Left lobe of liver (tissue), 2 donors: ENCODE results near the gene HAPSTR1. TPM values are rescaled to one million over a fixed set of nuclear protein-coding genes. Genes with fewer than 3 reads are reported as not detected.

ENCODE experiments used
- ATAC-seq: fragments of 200-7000 bp; cut with Tn5 transposase; one replicate; pipeline ENCODE4 v1.9.1; 2020; ENCODE audit warnings: mild to moderate bottlenecking, moderate library complexity
- DNase-seq: peaks from one replicate; pipeline ENCODE4 v3.0.0-alpha.2; 2020; ENCODE audit warnings: low spot score
- total RNA-seq: library from RNA; stranded (reverse); gene quantifications from one replicate; pipeline ENCODE4 v1.2.1, GENCODE V29; 2021
- donor health status: DM: no; HTN: no; CAD: no; lungs with moderate emphysema.
- donor health status: DM: no; HTN: yes; CAD: no.

The HAPSTR1 gene
- total RNA-seq, 1 donor from 2014 or later = 30.3 TPM

DNA sequence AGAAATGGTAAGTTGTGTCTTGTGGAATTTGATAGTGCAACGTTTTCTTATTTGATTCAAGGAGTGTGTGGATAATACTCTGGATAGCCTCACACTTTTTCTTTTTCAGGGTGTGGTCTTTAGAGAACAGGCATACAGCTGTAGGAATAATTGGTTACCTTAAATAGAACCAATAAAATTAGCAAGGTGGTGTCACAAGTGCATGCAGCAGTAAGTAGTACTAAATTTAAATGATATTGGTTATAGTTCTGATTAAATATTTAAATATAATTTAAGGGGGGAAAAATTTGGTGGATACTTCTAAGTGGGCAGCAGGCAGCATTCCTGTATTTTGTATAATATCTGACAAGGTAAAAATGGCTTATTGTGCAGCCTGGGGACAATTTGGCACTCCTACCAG is 3.7 kb downstream of the HAPSTR1 start:
- DNase-seq (no peak), ATAC-seq (no peak)

DNA sequence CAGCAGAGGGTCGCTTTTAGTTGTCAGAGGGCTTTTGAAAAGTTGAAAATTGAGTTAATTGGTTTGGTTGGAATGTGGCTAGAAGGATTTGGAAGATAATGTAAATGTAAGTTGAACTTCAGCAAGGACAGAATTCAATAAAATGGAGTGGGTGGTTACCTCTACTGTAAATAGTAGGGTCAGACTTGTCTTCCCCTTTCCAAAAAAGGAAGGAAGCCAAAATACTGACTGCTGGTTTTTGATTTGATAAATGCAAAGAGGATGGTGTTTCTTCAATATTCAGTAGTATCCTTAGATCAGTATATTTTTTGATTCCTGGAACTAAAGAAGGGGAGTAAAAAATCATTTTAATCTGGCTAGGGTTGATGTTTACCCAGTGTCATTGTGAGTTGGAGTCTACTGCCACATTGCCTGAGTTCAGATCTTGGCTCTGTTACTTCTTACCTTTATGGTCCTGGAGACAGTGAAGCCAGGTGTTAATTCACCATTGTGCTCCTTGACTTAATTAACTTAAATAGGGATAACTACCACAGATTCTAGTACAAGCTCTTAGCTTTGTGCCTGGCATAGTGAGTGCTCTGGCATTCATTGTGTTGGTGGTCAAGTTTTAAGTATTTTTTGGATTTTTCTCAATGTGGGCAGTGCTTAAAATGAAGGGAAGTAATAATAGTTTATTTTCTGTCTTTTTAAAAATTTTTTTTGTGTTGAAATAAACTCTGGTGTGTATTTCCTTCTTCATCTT is 4.4 kb downstream of the HAPSTR1 start:
- DNase-seq = no peak
- ATAC-seq = no peak

DNA sequence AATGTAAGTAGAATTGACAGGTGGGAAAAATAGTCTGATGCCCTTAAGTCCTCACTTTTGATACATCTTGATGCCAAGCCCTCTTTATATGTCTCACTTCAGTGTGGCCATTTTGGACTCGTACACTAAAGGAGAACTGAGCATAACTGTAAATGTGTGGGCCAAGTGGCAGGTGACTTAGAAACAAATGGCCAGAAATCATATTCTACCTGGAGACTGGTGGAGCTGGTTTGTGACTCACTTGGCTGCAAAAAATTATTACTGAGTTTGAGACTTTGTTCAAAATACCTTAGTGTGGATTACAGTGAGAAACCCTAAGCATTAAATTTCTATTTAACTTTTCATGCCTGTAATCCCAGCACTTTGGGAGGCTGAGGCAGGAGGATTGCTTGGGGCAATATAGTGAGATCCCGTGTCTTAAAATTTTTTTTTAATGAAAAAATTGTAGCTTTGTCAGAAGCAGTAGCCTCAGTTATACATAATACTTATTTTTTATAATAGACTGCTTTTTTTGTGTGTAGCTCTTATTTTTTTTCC is 5.0 kb downstream of the HAPSTR1 start:
- DNase-seq (no peak), ATAC-seq (no peak)

DNA sequence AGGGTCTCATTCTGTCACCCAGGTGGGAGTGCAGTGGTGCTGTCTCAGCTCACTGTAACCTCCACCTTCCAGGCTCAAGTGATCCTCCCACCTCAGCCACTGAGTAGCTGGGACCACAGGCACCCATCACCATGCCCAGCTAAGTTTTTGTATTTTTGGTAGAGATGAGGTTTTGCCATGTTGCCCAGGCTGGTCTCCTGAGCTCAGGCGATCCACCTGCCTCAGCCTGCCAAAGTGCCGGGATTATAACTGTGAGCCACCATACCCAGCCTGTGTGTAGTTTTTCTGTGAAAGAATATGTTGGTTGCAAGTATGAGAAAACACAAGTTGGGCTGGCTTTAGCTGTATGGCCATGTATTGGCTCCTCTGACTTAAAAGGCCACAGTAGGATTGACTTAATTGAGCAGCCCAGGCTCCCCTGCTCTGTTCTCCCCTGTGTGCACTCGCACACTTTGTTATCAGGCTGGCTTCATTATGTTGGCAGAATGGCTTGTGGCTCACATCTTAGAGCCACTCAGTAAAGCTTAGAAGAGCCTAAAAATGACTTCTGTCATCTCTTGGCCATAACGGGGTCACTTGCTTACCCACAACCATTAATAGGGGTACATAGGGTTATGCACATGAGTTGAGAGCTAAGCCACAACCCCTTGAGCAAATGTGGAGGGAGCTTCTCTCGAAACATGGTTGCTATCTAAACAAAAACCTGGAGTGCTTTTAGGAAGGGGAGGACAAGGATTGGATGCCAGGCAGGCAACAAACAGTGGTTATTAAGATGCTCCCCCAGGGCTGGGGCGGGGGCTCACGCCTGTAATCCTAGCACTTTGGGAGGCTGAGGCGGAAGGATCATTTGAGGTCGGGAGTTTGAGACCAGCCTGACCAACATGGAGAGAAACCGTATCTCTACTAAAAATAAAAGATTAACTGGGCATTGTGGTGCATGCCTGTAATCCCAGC is 6.1 kb downstream of the HAPSTR1 start:
- DNase-seq (no peak), ATAC-seq (no peak)

DNA sequence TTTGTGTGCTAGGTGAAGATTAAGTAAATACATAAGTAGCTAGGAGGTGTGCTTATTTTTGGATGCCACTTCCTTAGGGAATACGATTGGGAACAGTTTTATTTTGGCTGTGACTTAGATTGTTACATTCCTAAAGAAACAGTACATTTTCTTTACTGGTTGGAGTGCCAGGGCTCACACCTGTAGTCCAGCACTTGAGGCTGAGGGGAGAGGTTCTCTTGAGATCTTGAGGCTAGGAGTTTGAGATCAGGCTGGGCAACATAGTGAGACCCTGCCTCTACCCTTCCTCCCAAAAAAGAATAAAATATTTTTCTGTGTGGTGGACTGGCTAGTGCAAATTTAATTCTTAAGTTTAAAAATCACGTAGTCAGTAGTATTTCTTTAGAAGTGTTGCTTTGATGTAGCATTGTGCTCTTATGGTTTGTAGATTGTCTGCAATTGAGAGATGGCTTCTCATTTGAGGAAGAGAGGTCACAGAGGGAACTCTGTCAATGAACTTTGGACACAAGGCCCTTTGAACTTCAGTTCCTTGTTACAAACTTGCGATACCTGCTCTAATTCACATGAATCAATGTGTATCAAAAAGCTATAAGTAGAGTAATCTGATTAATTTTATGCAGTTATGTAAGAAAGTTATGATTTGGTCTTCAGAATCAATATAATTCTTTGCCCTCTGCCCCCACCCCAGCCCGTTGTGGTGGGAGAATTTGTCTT is 7.1 kb downstream of the HAPSTR1 start:
- peak; percentile 58 for ATAC-seq
- no peak for DNase-seq

DNA sequence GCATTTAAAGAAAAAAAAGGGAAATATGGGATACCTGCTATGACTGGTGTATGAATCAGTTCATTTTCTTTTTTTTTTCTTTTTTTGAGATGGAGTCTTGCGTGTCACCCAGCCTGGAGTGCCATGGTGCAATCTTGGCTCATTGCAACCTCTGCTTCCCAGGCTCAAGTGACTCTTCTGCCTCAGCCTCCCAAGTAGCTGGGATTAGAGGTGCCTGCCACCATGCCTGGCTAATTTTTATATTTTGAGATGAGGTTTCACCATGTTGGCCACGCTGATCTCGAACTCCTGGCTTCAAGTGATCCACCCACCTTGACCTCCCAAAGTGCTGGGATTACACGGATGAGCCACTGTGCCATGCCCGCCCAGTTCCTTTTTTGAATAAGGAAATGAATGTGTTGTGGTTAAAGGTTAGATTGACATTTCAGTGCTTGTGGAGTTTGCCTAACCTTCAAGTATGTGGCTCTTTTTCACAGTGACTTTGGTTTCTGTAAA is 7.7 kb downstream of the HAPSTR1 start:
- no peak for DNase-seq
- ATAC-seq = peak; percentile 59

DNA sequence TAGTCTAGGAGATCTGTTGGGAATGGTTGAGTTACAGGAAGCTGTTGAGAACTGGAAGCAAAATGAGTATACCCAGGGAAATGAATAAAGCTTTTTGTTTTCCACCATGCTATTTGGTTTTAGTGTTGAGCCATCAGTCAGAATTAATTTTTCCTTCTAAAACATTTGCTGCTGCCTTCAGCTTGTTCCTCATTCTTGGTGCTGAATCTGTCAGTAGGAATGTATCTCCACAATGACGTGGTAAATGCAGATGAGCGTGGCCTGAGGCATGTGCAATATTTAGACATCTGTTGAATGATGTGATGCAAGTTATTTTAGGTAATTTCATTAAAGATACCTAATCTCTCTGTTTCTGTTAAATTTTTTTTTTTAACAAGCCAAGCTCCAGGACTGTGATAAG is 10.9 kb downstream of the HAPSTR1 start:
- DNase-seq = no peak
- no peak for ATAC-seq

DNA sequence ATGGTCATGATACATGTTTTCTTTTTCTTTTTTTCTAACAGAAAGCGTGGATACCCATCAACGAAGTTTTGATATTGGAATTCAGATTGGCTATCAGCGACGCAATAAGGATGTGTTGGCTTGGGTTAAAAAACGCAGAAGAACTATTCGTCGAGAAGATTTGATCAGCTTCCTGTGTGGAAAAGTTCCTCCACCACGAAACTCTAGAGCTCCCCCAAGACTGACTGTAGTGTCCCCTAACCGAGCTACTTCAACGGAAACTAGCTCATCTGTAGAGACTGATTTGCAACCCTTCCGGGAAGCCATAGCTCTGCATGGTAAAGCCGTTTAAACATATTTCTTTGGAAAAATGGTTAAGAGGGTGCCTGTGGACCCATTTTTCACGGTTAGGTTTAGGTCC is 11.5 kb downstream of the HAPSTR1 start:
- DNase-seq (no peak), ATAC-seq (no peak)

DNA sequence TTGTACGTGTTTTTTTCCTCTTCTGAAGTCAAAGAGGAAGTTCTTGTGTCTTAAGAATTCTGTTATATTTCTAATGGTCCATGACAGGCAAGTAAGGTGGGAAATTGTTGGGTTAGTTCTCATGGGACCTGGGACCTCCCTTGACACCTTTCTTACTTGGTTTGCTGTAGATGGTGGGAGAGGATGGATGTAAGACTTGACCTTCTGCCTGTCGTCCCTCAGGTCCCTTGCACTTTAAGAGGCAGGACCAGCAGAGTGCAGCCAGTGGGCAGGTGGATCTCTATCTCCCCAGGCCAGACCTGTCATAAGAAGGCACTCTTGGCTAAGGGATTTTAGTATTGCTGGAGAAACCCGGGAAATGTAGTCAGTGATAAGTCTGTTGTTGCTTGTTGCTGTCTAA is 12.1 kb downstream of the HAPSTR1 start:
- DNase-seq = no peak
- ATAC-seq = no peak

DNA sequence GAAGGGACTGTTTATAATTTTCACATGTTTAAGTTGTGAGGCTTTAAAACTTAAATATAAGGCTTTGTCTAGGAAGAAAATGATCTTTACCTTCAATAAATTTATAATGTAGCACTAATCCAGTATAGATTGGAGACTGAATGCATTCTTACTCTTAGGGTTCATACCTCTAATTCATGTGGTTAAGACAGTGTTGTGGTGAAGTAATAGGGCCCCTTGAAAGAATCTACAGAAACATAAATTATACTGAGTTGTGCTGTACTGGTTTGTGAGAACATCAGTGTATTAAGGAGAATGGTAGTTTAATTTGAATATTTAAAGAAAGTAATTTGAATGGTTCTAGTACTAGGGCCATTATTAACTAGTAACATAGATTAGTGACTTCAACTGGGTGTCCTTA is 13.7 kb downstream of the HAPSTR1 start:
- ATAC-seq (no peak), DNase-seq (no peak)

DNA sequence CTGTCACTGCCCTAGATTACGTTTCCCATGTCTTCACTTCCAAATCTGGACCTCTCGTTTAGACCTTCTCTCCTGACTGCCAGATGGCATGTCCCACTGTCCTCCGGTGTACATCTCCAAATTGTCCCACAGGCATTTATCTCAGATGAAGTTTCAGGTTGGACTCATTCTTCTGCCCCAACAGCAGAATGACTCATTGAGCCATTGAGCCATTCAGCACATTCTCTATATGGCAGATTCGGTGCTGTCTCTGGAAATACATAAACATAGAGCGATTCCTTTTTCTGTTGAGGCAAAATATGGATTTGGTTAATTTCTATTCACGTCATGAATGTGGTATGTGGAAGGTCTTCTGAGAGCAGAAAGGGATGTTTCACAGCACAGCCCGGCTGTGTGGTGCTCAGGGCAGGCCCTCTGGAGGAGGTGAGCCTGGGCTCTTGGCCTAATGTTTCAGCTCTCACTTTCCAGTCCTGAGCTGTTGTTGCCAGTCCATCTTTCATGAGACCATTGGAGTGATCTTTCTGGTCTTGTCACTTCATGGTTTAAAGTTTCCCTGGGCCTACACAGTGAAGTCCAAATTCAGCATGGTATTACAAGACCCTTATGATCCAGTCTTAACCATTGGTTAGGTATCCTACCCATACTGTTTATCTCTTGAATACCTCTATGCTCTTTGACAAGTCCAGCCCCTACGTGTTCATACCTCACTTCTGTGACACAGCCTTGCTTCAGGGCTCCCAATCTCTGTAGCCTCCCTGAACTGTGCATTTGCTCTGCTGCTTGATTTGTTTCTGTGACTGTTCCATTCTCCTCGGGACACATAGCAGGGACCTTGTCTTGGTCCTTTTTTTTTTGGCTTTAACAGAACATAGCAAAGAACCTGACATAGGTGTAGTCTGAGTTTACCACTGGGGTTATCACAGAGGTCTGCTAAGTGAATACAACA is 15.9 kb downstream of the HAPSTR1 start:
- ATAC-seq (peak; percentile 18), DNase-seq (no peak)

DNA sequence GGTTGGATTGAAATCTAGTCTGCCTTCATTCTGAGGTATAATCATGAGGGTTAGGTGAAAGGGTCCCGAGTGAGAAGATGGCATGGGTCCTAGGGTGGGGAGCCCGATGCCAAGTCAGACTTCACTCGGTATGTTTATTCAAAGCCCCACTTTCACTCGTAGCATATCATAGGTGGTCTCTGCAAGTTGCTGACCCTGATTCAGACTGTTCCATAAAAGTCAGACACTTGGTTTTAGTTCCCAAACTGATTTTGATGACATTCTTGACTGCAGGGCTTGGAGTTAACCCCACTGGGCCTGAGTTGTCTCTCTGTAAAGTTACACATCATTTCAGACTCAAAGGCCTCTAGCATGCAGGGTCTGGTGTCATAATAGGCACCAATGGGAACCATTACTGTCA is 17.8 kb downstream of the HAPSTR1 start:
- no peak for ATAC-seq

DNA sequence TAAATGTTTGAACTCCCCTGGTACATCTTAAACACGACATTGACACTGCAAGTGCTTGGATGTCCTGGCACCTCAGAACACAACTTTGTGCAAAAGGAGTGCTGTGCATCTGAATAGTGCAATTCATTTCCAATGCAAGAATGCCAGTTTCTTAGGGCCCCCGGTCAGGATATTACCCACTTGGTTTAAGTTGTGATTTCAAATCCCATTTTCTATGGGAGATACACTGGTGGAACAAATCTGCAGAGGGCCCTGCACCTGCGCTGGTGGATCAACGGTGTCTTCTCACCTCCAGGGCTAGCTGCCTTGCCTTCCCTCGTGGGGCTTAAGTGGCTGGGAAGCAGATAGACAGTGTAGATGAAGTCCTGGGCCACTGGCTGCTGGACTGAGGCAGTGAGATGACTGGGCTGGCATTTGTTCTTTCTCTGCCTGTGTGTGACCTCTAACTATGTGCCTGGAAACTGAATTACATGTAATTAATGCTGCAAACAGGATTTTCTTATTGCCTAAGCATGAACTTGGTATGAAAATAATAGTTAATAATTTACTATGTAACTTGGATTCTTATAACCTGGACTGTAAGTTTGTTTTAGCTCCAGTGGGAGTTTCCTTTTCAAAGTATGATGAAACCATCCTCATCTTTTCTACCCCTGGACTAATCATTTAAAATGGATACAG is 20.9 kb downstream of the HAPSTR1 start:
- DNase-seq (peak; percentile 58), ATAC-seq (peak; percentile 82)

More for the DNA sequence above, 17.8 kb downstream of the HAPSTR1 start:
- DNase-seq = no peak

DNA sequence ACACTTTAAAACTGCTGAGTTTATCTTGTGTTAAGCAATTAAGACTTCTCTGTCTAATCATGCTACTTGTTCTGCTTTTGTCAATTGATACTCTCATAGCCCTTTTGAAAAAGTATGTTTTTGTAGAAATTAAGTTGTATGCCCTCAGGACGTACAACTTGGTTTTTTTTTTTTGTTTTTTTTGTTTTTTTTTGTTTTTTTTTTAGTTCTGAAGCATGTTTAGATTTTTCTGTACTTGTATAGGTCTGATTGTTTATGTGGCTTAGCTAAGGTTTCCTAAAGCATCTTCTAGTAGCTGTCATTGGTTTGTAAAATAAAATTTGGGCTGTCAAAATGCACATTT is 21.4 kb downstream of the HAPSTR1 start:
- DNase-seq (no peak), ATAC-seq (no peak)

DNA sequence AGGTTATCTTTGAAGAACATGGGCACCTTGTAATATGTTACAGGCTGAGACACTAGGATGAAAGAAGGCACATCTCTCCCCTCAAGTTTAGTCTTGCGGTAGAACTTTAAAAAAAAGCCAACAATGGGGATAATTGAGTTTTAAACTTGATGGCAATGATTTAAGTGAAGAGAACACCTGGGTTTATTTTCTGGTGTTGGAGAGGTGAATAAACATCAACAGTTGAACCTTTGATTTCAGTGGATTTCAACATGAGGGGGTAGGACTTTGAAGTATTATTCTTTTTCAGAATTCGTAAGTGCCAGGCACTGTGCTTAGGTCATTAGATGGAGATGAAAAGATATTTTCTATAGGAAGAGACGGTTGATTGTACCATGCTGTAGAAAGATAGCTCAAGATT is 22.3 kb downstream of the HAPSTR1 start:
- DNase-seq (no peak), ATAC-seq (no peak)

DNA sequence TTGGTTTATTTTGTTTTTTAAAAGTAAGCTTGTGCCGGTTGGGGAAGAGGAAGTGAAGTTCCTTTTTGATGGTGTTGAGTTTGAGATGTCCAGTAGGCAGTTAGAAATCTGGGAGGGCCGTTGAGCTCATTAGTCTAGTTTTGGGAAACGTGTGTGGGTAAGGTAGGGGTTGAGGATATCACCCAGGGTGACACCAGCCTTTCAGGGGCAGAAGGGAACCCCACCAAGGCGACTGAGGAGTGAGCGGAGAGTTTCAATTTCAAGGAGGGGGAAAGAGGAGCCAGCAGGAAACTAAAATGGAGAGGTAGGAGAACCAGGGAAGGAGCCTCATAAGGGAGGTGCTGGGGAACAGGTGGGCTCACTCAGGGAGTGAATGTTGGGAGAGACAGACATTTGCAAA is 22.7 kb downstream of the HAPSTR1 start:
- ATAC-seq = no peak

DNA sequence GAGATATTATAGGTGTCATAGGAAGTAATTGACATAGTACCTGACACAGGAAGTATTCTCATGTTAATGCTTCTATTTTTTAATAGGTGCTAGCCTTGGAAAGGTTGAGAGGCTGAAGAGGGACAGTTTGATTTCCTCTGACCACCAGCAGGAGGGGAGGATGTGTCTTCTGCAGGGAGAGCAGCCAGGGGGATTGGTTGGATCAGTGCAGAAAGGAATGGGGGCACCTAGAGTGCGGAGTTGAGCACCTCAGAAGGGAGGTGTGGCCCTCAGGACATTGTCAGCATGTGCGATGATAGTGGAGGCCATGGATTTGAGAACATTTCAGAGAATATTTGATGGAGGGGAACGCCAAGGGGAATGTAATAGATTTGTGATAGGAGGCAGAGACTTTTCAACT is 23.4 kb downstream of the HAPSTR1 start:
- DNase-seq = no peak
- no peak for ATAC-seq

More for the DNA sequence above, 22.7 kb downstream of the HAPSTR1 start:
- DNase-seq = no peak

DNA sequence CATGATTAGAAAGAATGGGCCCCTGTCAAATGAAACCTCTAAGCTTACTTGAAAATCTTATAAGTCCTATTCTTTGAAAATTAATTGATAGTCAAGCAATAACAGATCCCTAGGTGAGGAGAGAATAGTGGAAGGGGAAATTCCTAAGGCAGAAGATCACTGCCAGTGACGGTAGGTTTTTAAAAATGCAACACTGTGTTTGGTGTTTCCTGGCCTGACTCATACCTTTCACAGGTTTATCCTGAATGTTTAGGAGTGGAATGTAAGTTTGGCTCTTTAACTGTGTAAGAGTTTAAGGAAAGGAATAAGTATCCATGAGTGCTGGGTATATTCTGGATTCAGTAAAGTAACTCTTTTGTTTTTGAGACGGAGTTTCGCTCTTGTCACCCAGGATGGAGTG is 23.8 kb downstream of the HAPSTR1 start:
- ATAC-seq (no peak), DNase-seq (no peak)

DNA sequence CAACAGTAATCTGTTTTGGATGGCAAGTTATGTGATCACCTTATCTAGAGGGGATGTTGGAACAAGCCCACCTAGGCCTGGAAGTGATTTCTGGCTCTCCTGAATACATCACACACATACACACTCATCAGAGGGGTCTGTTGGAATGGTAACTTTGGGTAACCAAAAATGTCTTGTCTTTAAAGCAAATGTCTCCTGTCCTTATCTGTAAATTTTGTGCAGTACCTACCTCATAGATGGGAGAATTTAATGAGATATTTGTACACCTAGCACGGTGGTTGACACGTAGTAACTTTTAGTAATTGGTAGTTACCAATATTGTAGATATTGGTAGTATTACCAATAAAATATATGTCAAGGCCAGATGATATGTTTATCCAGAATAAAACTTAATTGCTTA is 24.7 kb downstream of the HAPSTR1 start:
- ATAC-seq = no peak

More for the DNA sequence above, 24.7 kb downstream of the HAPSTR1 start:
- DNase-seq = no peak
